Measurements from ENCODE around the gene FAM131B.

DNA sequence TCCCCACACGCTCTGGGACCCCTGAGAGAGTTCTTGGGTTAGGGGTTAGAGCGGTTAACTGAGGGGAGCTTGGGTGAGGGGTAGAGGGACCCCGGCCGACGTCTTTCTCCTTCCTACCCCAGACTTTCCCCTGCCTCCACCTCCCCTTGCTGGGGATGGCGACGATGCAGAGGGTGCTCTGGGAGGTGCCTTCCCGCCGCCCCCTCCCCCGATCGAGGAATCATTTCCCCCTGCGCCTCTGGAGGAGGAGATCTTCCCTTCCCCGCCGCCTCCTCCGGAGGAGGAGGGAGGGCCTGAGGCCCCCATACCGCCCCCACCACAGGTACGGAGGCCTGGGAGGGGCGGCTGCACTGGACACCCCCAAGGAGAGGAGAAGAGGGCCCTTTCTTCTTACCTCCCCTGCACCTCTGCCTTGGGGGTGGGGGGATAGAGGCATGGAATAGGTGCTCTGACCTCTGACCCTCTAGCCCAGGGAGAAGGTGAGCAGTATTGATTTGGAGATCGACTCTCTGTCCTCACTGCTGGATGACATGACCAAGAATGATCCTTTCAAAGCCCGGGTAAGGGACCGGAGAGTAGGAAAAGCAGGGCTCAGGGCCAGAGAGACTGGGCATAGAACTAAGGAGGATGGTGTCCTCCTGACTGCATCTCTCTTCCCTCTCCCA lies 19.7 kb upstream of the FAM131B start:
- TF ChIP-seq, protein P1, sequence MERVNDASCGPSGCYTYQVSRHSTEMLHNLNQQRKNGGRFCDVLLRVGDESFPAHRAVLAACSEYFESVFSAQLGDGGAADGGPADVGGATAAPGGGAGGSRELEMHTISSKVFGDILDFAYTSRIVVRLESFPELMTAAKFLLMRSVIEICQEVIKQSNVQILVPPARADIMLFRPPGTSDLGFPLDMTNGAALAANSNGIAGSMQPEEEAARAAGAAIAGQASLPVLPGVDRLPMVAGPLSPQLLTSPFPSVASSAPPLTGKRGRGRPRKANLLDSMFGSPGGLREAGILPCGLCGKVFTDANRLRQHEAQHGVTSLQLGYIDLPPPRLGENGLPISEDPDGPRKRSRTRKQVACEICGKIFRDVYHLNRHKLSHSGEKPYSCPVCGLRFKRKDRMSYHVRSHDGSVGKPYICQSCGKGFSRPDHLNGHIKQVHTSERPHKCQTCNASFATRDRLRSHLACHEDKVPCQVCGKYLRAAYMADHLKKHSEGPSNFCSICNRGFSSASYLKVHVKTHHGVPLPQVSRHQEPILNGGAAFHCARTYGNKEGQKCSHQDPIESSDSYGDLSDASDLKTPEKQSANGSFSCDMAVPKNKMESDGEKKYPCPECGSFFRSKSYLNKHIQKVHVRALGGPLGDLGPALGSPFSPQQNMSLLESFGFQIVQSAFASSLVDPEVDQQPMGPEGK (CRISPR knock-in tag; IDR thresholded peaks at IDR 0.05; ENCODE audit: borderline replicate concordance) = peak; percentile 11; the same call in 1 of the 2 replicates
- TF ChIP-seq CREB5 (CRISPR knock-in tag; IDR thresholded peaks at IDR 0.05; ENCODE audit: low read depth) (no peak), PPARA (CRISPR knock-in tag; IDR thresholded peaks at IDR 0.05; ENCODE audit: borderline replicate concordance) (no peak), BACH2 (CRISPR knock-in tag; IDR thresholded peaks at IDR 0.05; ENCODE audit: borderline replicate concordance) (no peak), CSRNP3 (CRISPR knock-in tag; IDR thresholded peaks at IDR 0.05) (no peak), ARNTL (CRISPR knock-in tag; IDR thresholded peaks at IDR 0.05; ENCODE audit: borderline replicate concordance, low read depth) (no peak), ZNF8 (CRISPR knock-in tag; IDR thresholded peaks at IDR 0.05) (no peak), CSDC2 (CRISPR knock-in tag; IDR thresholded peaks at IDR 0.05) (no peak), ZFP30 (CRISPR knock-in tag; IDR thresholded peaks at IDR 0.05) (no peak), ZNF70 (CRISPR knock-in tag; IDR thresholded peaks at IDR 0.05) (no peak), ZFP3 (CRISPR knock-in tag; IDR thresholded peaks at IDR 0.05) (no peak), SNAI2 (CRISPR knock-in tag; IDR thresholded peaks at IDR 0.05) (no peak), OSR1 (CRISPR knock-in tag; IDR thresholded peaks at IDR 0.05) (no peak)
- TF ChIP-seq, protein P2, sequence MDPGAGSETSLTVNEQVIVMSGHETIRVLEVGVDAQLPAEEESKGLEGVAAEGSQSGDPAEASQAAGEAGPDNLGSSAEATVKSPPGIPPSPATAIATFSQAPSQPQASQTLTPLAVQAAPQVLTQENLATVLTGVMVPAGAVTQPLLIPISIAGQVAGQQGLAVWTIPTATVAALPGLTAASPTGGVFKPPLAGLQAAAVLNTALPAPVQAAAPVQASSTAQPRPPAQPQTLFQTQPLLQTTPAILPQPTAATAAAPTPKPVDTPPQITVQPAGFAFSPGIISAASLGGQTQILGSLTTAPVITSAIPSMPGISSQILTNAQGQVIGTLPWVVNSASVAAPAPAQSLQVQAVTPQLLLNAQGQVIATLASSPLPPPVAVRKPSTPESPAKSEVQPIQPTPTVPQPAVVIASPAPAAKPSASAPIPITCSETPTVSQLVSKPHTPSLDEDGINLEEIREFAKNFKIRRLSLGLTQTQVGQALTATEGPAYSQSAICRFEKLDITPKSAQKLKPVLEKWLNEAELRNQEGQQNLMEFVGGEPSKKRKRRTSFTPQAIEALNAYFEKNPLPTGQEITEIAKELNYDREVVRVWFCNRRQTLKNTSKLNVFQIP (CRISPR knock-in tag; IDR thresholded peaks at IDR 0.05; ENCODE audit: borderline replicate concordance, low read depth) = no peak

All from SK-N-SH treated with all-trans-retinoic acid at 6 μM for 48 hours (cell line).